NCI-H345 treated with DMSO at 0.1 percent for 48 hours (cell line): Measurements from ENCODE around the gene UBE2QL1.

Experiments used
- DNase-seq: peaks from one replicate; lab custom pipeline; 2025; ENCODE audit not compliant: unreplicated experiment; lab: John Stamatoyannopoulos, UW

The UBE2QL1 gene

GRCh38 chr5:6427694-6428093, 21.0 kb upstream of the UBE2QL1 start:
- no peak for DNase-seq

DNA sequence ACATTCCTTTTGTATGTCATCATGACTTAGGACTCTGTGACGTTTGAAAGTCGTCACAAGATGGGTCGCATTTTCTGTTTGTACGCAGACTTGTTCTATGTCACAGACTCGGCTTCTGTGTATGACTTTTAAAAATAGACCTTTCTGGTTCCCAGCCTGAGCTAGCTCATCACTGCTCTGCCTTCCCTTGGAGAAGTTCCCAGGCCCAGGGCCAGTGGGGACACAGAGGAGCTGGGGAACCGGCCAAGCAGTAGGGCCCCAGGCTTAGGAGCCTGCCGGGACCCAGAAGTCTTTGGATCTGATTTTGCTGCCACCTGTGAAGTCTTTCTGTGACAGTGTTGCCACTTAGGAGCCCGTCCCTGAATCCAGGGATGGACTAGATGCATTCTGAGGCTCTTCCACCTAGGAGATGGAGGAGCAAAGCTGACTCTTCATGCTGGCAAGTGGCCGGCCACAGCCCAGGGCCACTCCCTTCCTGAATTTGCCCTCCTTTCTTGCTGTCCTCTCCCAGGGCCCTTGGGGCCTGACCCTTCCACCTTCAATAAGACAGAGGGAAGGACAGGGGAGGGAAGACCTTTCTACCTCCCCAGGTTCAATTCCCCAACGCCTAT, 18.1 kb upstream of the UBE2QL1 start:
- no peak for DNase-seq

DNA sequence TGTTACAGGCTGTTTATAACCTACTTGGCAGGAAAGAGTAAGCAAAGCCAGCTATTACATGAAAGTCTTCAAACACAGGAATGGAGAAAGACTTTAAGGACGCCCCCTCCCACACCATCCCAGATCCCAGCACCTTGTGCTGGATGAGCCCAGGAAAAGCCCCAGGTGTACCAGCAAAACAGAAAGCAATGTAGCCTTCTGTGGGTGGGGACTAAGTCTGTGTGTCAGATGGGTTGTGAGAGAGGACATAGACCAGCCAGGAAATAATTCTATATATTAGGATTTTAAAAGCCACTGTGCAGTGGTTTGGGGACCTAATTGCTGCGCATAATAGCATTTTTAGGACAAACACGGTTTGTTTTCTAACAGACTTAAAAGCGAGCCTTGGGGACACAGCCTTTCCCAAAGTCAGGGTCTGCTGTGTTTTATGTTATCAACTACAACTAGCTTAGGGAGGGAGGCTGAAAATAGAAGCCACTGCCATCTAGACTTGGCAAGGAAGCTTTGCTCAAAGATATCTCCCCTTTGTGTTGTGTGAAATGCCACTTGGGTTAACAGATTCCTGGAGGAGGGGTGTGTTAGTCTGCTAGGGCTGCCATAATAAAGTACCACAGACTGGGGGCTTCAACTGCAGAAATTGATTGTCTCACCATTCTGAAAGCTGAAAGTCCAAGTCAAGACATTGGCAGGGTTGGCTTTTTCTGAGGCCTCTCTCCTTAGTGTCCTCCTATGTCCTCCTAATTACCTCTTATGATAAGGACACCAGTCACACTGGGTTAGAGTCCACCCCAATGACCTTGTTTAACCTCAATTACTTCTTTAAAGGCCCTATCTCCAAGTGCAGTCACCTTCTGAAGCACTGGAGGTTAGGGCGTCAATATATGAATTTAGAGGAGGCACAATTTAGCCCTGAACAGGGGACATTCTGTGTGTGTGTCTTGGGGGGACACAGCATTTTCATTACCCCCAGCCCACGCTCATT, 17.2 kb upstream of the UBE2QL1 start:
- no peak for DNase-seq

DNA sequence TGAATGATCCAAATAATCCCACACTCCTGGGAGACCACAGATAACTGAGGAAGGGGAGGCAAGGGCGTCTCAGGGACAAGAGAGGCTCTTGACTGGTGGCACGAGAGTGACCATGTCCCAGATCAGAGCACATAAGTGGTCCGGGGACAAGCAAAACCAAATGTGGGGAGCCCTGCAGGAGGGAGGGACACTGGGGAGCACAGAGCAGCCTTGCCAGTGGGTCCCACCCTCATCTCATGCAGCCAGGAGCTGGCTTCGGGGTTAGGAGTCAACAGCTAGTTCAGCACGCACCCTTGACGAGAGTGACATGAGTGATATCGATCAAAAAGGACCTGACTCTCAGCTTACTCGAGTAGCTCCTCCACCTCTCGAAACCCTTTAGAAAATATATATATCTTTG, 16.5 kb upstream of the UBE2QL1 start:
- no peak for DNase-seq

DNA sequence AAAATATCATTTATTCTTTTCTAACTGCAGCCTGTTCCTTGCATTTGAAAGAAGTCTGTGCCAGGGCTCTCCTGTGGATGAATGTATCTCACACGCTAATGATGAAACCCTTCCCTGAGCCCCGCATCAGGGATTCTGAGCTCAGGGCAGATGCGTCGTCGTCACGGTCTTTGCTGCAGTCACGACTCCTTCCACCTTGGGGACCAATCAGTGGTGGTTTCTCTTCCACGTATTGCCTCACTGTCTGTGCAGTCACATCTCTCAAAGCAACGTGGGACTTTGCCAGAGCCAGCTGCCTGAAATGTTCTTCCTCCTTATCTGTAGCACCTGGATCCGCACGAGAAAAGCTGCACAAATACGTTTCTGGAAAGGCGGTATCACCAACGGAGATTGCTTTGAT, 13.9 kb upstream of the UBE2QL1 start:
- no peak for DNase-seq

GRCh38 chr5:6435356-6435755, 13.3 kb upstream of the UBE2QL1 start:
- no peak for DNase-seq

DNA sequence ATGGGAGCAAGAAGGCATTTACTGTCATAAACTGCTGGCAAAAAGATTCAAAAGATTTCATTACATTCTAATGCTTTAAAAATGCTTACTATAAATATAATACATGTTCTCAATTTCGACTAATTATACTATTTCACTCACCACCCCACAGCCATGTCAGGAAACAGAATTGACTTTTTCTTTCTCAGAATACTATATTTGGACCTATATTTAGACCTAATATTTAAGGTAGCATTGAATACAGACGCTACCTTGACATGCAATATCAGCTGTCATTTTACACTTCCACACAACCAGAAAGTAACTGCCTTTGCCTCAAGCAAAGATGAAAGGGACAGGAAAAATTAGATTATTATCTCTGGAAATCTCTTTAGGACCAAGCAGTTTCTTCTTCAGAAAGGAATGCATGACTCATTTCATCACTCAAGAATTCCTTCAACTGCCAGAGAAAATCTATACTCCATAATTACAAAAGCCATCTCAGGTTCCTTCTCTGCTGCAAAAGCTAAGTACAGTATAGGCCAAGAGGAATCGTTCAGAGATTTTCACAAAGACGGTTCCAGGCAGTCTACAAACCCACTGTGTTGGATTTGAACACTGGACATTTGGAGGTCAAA, 11.8 kb upstream of the UBE2QL1 start:
- no peak for DNase-seq

DNA sequence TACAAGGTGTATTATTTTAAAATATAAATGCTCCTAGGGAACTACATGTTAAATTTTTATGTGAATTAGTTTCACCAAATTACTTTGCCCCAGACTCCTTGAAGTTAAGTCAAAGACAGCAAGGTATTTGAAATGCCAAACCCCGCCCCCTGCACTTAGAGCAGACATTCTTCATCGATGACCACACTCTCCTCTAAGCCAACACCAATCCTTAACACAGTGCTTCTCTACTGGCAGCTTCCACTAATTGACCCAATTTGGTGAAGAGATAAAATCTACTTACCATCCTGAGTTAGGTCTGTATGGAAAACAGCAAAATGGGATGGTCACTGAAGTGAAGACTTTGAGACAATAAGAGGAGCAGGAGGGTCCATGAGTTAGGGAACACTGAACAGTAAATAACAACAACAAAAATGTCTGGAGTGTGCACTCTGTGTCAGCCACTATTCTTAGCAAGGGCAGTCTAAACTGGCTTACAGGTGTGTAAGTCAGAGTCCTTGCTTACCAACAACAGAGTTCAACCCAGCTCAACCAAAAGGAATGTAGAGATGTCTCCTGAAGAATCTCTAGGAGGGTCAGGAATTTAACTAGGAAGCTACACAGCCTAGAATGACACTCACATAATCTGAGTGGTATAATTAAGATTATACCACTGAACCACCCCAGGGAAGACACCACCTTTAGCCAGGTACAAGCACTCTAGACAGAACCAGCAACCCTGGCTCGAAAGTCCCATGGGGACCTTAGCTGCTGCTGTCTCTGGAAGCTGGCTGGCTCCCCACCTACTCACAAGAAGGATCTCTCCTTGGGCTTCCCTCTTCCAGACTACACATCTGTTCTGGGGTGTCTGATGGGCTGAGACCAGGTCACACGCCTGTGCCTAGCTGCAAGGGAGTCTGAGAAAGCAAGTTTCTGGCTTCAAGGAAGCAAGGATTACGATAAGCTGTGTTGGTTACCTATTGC, 8.8 kb upstream of the UBE2QL1 start:
- DNase-seq = no peak

- no peak for DNase-seq
Observed at GRCh38 chr5:6442333-6442732, 6.3 kb upstream of the UBE2QL1 start.

- DNase-seq = no peak
Observed at GRCh38 chr5:6443326-6443725, 5.3 kb upstream of the UBE2QL1 start.

- no peak for DNase-seq
Observed at GRCh38 chr5:6446042-6446441, 2.6 kb upstream of the UBE2QL1 start.

- no peak for DNase-seq
Observed at GRCh38 chr5:6446626-6447309, 1.9 kb upstream of the UBE2QL1 start.

- DNase-seq = no peak
Observed at GRCh38 chr5:6447384-6448140, 1.1 kb upstream of the UBE2QL1 start.

GRCh38 chr5:6448141-6448491, 543 bp upstream of the UBE2QL1 start:
- no peak for DNase-seq

GRCh38 chr5:6449465-6450158, 953 bp downstream of the UBE2QL1 start:
- no peak for DNase-seq

- DNase-seq = peak; percentile 28
Observed at GRCh38 chr5:6450319-6450833, 1.7 kb downstream of the UBE2QL1 start.

- DNase-seq = peak; percentile 71
Observed at GRCh38 chr5:6452622-6453504, 4.2 kb downstream of the UBE2QL1 start.
